Tibial nerve (tissue), 4 donors: ENCODE data around the gene PLD5. TPM values are rescaled to one million over a fixed set of nuclear protein-coding genes. Genes with fewer than 3 reads are reported as not detected.

Experiments
- DNase-seq, 2 donors: peaks; one replicate each; pipeline ENCODE4 v3.0.0-alpha.2; 2019; ENCODE audit warnings: low spot score in 2 of 2
- H3K27ac ChIP-seq, 4 donors: fragments of 200-600 bp; sonication (generic) in 3 of 4; one replicate each; pipeline ENCODE4 v1.5.1; 2017 to 2019; ENCODE audit warnings: mild to moderate bottlenecking in 1 of 4
- H3K27me3 ChIP-seq, 2 donors: fragments of 200-600 bp; sonication (generic) in 1 of 2; one replicate each; pipeline versions ENCODE4 v1.5.1 to v1.6.0; 2017 to 2019
- H3K36me3 ChIP-seq, 3 donors: fragments of 200-600 bp; sonication (generic); one replicate each; pipeline ENCODE4 v1.5.1; 2018 to 2019
- H3K4me1 ChIP-seq, 4 donors: fragments of 200-600 bp; sonication (generic) in 3 of 4; one replicate each; pipeline ENCODE4 v1.5.1; 2017 to 2019
- H3K4me3 ChIP-seq, 4 donors: fragments of 200-600 bp; sonication (generic) in 3 of 4; one replicate each; pipeline ENCODE4 v1.5.1; 2017 to 2019; ENCODE audit warnings: mild to moderate bottlenecking in 1 of 4, moderate library complexity in 1 of 4
- H3K9me3 ChIP-seq, 4 donors: fragments of 200-600 bp; sonication (generic) in 3 of 4; one replicate each; pipeline ENCODE4 v1.5.1; 2017 to 2019
- CTCF ChIP-seq, 5 experiments: fragments of 200-600 bp in 3 of 5; fragments of 450-650 bp in 2 of 5; sonication (generic) in 3 of 5; IDR thresholded peaks; one replicate each; pipeline ENCODE4 v1.5.1; 2016 to 2019; ENCODE audit warnings: antibody characterized with exemption in 5 of 5, mild to moderate bottlenecking in 3 of 5, moderate library complexity in 2 of 5
- EP300 ChIP-seq, 2 donors: sonication (generic); formaldehyde crosslinking; IDR thresholded peaks; one replicate each; pipeline ENCODE4 v1.6.1; 2017; ENCODE audit warnings: antibody characterized with exemption in 2 of 2, mild to moderate bottlenecking in 1 of 2
- POLR2A ChIP-seq, 2 donors: fragments of 450-650 bp; IDR thresholded peaks; one replicate each; pipeline ENCODE4 v1.6.1; 2017; ENCODE audit warnings: antibody characterized with exemption in 2 of 2, mild to moderate bottlenecking in 2 of 2, moderate library complexity in 2 of 2
- WGBS, 2 donors: methylation state at CpG; one replicate each; pipeline ENCODE4 v1.1.5; 2018; 5-methylcytosine and 5-hydroxymethylcytosine counted together
- total RNA-seq, 4 donors: library from RNA; depleted of rRNA; stranded (reverse); fragments of >200 nt; gene quantifications; one replicate each; pipeline ENCODE4 v1.1.0, GENCODE V29; 2016

PLD5 gene
- total RNA-seq, 4 donors from 2014 or later, result 0.21 to 0.59 TPM; not detected in 2

DNA sequence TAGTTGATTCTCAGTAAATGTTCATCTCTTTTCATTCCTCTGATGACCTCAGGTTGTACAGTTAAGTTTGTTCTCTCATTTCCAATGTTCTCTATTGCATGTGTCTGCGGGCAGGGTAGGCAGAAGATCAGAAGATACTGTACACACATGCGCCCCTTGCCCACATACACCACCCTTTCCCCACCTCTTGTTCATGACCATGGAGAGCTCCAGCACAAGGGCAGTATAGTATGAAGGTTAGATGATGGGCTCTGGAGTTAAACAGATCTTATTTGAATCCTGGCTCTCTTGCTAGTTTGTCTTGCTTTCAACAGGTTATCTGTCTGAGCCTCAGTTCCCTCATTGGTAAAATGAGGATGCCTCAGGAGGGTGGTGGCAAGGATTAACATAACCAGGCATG is 17.8 kb upstream of the PLD5 start:
- no peak for TF ChIP-seq CTCF (IDR thresholded peaks at IDR 0.05)
- TF ChIP-seq EP300 (IDR thresholded peaks at IDR 0.05), result no peak

GRCh38 chr1:242535986-242536385 is 11.5 kb upstream of the PLD5 start:
- DNase-seq, result no peak
- no peaks in the 10 kb centered on the region for H3K27me3 ChIP-seq
- H3K27ac ChIP-seq, result no peak overlapping the region
- H3K9me3 ChIP-seq, result no peaks in the 10 kb centered on the region
- no peak for TF ChIP-seq CTCF (IDR thresholded peaks at IDR 0.05)
- TF ChIP-seq EP300 (IDR thresholded peaks at IDR 0.05), result no peak
- no peak for TF ChIP-seq POLR2A (IDR thresholded peaks at IDR 0.05)
- WGBS, 2 donors, result 33 to 39% methylated on average over 1 of the region's 1 CpG
- no peak overlapping the region for H3K4me3 ChIP-seq
- H3K4me1 ChIP-seq, result no peaks in the 10 kb centered on the region
- H3K36me3 ChIP-seq, result no peaks in the 10 kb centered on the region

More for the DNA sequence above, 17.8 kb upstream of the PLD5 start:
- H3K27ac ChIP-seq, result no peak overlapping the region
- no peaks in the 10 kb centered on the region for H3K4me1 ChIP-seq
- H3K27me3 ChIP-seq, result no peaks in the 10 kb centered on the region
- no peaks in the 10 kb centered on the region for H3K9me3 ChIP-seq
- no peak overlapping the region for H3K4me3 ChIP-seq
- H3K36me3 ChIP-seq, result no peaks in the 10 kb centered on the region
- WGBS, 2 donors, result 93 to 98% methylated on average over 2 of the region's 2 CpGs
- DNase-seq, result no peak

DNA sequence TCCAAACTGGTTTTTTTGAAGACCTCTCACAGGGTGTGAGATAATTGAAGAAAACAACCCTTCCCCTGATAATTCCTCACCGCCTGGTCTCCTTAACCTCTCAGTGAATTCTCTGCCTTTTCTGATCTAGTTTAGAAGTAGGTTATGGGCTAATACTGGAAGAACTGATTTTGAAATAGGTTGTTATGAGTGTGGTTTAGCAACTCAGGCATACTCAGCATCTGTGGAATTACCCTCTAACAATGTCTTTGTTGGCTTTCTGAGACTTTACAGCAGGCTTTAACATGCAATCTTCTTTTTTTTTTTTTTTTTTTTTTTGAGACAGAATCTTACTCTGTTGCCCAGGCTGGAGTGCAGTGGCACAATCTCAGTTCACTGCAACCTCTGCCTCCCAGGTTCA is 10.3 kb upstream of the PLD5 start:
- Histone ChIP-seq H3K9me3 (no peaks in the 10 kb centered on the region), H3K27ac (no peak overlapping the region), H3K36me3 (no peaks in the 10 kb centered on the region), H3K4me3 (no peak overlapping the region), H3K27me3 (no peaks in the 10 kb centered on the region), H3K4me1 (no peaks in the 10 kb centered on the region)
- DNase-seq, result no peak
- TF ChIP-seq CTCF (IDR thresholded peaks at IDR 0.05) (no peak), EP300 (IDR thresholded peaks at IDR 0.05) (no peak), POLR2A (IDR thresholded peaks at IDR 0.05) (no peak)
- 90 to 92% methylated on average over 1 of the region's 1 CpG for WGBS, 2 donors

DNA sequence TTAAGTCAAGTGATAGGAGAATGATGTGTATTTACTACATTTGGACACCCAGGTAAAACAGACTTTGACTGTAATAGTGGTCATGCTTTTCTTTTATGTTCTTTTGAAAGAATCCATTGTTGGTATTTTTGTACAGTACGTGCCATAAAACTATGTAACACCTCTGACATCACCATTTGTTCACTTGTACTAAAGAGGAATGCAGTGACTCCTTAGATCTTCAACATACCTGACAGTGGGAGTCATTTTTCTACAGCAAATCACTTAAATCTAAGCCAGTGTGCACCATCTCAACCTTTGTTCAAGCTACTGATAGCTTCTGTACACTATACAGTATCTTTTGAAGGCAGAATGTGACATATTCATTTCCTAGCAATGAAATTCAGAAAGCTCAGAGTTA is 6.3 kb upstream of the PLD5 start:
- Histone ChIP-seq H3K4me3 (no peak overlapping the region), H3K36me3 (no peaks in the 10 kb centered on the region), H3K27ac (no peak overlapping the region), H3K4me1 (peaks cover 0 to under 1% (median 0%) of the 10 kb centered on the region in 4 donors), H3K27me3 (peaks cover 0 to 16% of the 10 kb centered on the region in 2 donors), H3K9me3 (no peaks in the 10 kb centered on the region)
- 58 to 62% methylated on average over 1 of the region's 1 CpG for WGBS, 2 donors
- no peak for DNase-seq
- no peak for TF ChIP-seq POLR2A (IDR thresholded peaks at IDR 0.05)
- no peak for TF ChIP-seq EP300 (IDR thresholded peaks at IDR 0.05)
- no peak for TF ChIP-seq CTCF (IDR thresholded peaks at IDR 0.05)

- TF ChIP-seq CTCF (IDR thresholded peaks at IDR 0.05), result no peak
- no peak for TF ChIP-seq EP300 (IDR thresholded peaks at IDR 0.05)
- TF ChIP-seq POLR2A (IDR thresholded peaks at IDR 0.05), result no peak
- Histone ChIP-seq H3K4me3 (no peak overlapping the region), H3K27ac (no peak overlapping the region), H3K4me1 (peaks cover 0 to 28% (median 5%) of the 10 kb centered on the region in 4 donors), H3K36me3 (no peaks in the 10 kb centered on the region), H3K9me3 (no peaks in the 10 kb centered on the region), H3K27me3 (peaks cover 0 to 51% of the 10 kb centered on the region in 2 donors)
- 86% methylated on average over 2 of the region's 2 CpGs for WGBS, 2 donors
- DNase-seq, result no peak
Measured at GRCh38 chr1:242525769-242526168, 1.3 kb upstream of the PLD5 start.
